WTC11 (cell line): ENCODE measurements around the gene RHOBTB3. TPM values are rescaled to one million over a fixed set of nuclear protein-coding genes. Genes with fewer than 3 reads are reported as not detected.

Experiments
- ATAC-seq: fragments of 200-7000 bp; cut with Tn5 transposase; 2 replicates; pipeline ENCODE4 v1.10.0; 2021; ENCODE audit warnings: mild to moderate bottlenecking, moderate library complexity
- CTCF ChIA-PET: fragments of 300-600 bp; sonication (Branson Sonifier 250); formaldehyde crosslinking; loops from one replicate; lab custom pipeline; 2021; ENCODE audit warnings: antibody characterized with exemption; lab: Charles Lee
- POLR2A ChIA-PET: fragments of 350-600 bp; sonication (Branson Sonifier 250); formaldehyde crosslinking; loops from one replicate; lab custom pipeline; 2021; ENCODE audit warnings: antibody characterized with exemption; lab: Charles Lee
- DNase-seq: peaks from one replicate; pipeline ENCODE4 v3.0.0; 2021; ENCODE audit warnings: low spot score
- H3K27ac Mint-ChIP-seq: 2 replicates; pipeline ENCODE4 v1.8.0; 2021; ENCODE audit warnings: mixed read lengths
- H3K27me3 Mint-ChIP-seq: 2 replicates; pipeline ENCODE4 v1.8.0; 2021; ENCODE audit warnings: low read depth, mild to moderate bottlenecking, moderate library complexity, mixed read lengths
- H3K36me3 Mint-ChIP-seq: 2 replicates; pipeline ENCODE4 v1.8.0; 2021; ENCODE audit warnings: mixed read lengths
- H3K4me1 Mint-ChIP-seq: 2 replicates; pipeline ENCODE4 v1.8.0; 2022; ENCODE audit warnings: mixed read lengths
- H3K4me3 Mint-ChIP-seq: 2 replicates; pipeline ENCODE4 v1.8.0; 2021; ENCODE audit warnings: mild to moderate bottlenecking, moderate library complexity, mixed read lengths
- H3K9me3 Mint-ChIP-seq: 2 replicates; pipeline ENCODE4 v1.8.0; 2021; ENCODE audit warnings: mixed read lengths
- ATF2 ChIP-seq: sonication (generic); formaldehyde crosslinking; IDR thresholded peaks from 2 replicates; pipeline ENCODE4 v1.8.1; 2022; ENCODE audit warnings: low read depth, missing genetic modification reagents, borderline replicate concordance
- CBFB ChIP-seq: sonication (generic); formaldehyde crosslinking; IDR thresholded peaks from 2 replicates; pipeline ENCODE4 v1.8.1; 2022; ENCODE audit warnings: mild to moderate bottlenecking, low read depth, missing genetic modification reagents
- CTCF ChIP-seq: fragments of 200-600 bp; IDR thresholded peaks from 2 replicates; pipeline ENCODE4 v1.8.0; 2022; ENCODE audit warnings: antibody characterized with exemption
- ELF4 ChIP-seq: sonication (generic); formaldehyde crosslinking; IDR thresholded peaks from 2 replicates; pipeline ENCODE4 v1.8.1; 2022; ENCODE audit warnings: low read depth, mild to moderate bottlenecking, moderate library complexity, missing genetic modification reagents
- FOXJ3 ChIP-seq: sonication (generic); formaldehyde crosslinking; IDR thresholded peaks from 2 replicates; pipeline ENCODE4 v1.9.0; 2021; ENCODE audit warnings: missing genetic modification reagents, mild to moderate bottlenecking, borderline replicate concordance
- NFATC4 ChIP-seq: fragments of 250-450 bp; sonication (Bioruptor Pico); IDR thresholded peaks from 2 replicates; pipeline ENCODE4 v1.9.0; 2021; ENCODE audit warnings: mild to moderate bottlenecking
- RORB ChIP-seq: fragments of 250-450 bp; sonication (Bioruptor Pico); IDR thresholded peaks from 2 replicates; pipeline ENCODE4 v1.9.0; 2021; ENCODE audit warnings: mild to moderate bottlenecking
- SMAD3 ChIP-seq: sonication (generic); formaldehyde crosslinking; IDR thresholded peaks from 2 replicates; pipeline ENCODE4 v1.8.0; 2022; ENCODE audit warnings: missing genetic modification reagents, mild to moderate bottlenecking, borderline replicate concordance
- TEAD1 ChIP-seq: sonication (generic); formaldehyde crosslinking; IDR thresholded peaks from 2 replicates; pipeline ENCODE4 v1.8.0; 2022; ENCODE audit warnings: mild to moderate bottlenecking, missing genetic modification reagents
- USF2 ChIP-seq: sonication (generic); formaldehyde crosslinking; IDR thresholded peaks from 2 replicates; pipeline ENCODE4 v1.8.1; 2023; ENCODE audit warnings: mild to moderate bottlenecking, missing genetic modification reagents, moderate library complexity
- ZNF138 ChIP-seq: sonication (generic); formaldehyde crosslinking; conservative IDR thresholded peaks from 2 replicates; pipeline ENCODE4 v1.8.1; 2022; ENCODE audit warnings: mild to moderate bottlenecking, moderate library complexity, missing genetic modification reagents
- ZNF219 ChIP-seq: sonication (generic); formaldehyde crosslinking; IDR thresholded peaks from 2 replicates; pipeline ENCODE4 v1.8.0; 2023; ENCODE audit warnings: missing genetic modification reagents, mild to moderate bottlenecking, borderline replicate concordance
- ZNF317 ChIP-seq: sonication (generic); formaldehyde crosslinking; IDR thresholded peaks from 2 replicates; pipeline ENCODE4 v1.8.1; 2023; ENCODE audit warnings: low read depth, mild to moderate bottlenecking, moderate library complexity, missing genetic modification reagents, borderline replicate concordance
- ZNF423 ChIP-seq: fragments of 250-450 bp; sonication (Bioruptor Pico); IDR thresholded peaks from 2 replicates; pipeline ENCODE4 v2.1.2; 2022; ENCODE audit warnings: mild to moderate bottlenecking, moderate library complexity
- total RNA-seq: library from RNA; stranded (reverse); gene quantifications from 3 replicates; pipeline ENCODE4 v1.2.3, GENCODE V29; 2021
- TF ChIP-seq, protein P1 (sequence below): fragments of 250-450 bp; sonication (Bioruptor Pico); IDR thresholded peaks from 2 replicates; pipeline ENCODE4 v2.1.2; 2022; ENCODE audit warnings: mild to moderate bottlenecking, moderate library complexity
- TF ChIP-seq, protein P2 (sequence below): sonication (generic); formaldehyde crosslinking; IDR thresholded peaks from 2 replicates; pipeline ENCODE4 v1.8.0; 2023; ENCODE audit warnings: mild to moderate bottlenecking, missing genetic modification reagents
- TF ChIP-seq, protein P3 (sequence below): sonication (generic); formaldehyde crosslinking; conservative IDR thresholded peaks from 2 replicates; pipeline ENCODE4 v1.8.1; 2023; ENCODE audit warnings: mild to moderate bottlenecking, low read depth, missing genetic modification reagents, moderate library complexity

RHOBTB3 gene
- total RNA-seq, 1 experiment from 2014 or later: 13.8 TPM

DNA sequence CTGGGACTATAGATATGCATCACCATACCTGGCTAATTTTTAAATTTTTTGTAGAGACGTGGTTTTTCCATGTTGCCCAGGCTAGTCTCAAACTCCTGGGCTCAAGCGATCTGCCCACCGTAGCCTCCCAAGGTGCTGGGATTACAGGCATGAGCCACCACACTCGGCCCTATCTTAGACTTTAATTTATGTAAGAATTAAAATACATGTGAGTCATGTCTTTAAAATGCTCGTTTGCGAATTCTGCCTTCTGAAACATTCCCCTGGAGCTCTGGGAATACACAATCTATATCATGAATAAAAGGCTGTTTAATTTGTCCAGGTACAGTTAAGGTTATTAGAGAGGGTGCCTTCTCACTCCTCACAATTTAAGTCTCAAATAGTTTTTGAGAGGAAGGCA is 32.8 kb downstream of the RHOBTB3 start:
- Mint-ChIP-seq H3K9me3 (0 out of 2 replicates have a peak, but pooled peaks cover 3% of the 10 kb centered on the region), H3K36me3 (no peaks in the 10 kb centered on the region), H3K4me3 (no peak overlapping the region), H3K27me3 (no peaks in the 10 kb centered on the region), H3K4me1 (no peaks in the 10 kb centered on the region), H3K27ac (no peak overlapping the region)
- TF ChIP-seq ELF4 (CRISPR knock-in tag): no peak
- TF ChIP-seq, protein P1, sequence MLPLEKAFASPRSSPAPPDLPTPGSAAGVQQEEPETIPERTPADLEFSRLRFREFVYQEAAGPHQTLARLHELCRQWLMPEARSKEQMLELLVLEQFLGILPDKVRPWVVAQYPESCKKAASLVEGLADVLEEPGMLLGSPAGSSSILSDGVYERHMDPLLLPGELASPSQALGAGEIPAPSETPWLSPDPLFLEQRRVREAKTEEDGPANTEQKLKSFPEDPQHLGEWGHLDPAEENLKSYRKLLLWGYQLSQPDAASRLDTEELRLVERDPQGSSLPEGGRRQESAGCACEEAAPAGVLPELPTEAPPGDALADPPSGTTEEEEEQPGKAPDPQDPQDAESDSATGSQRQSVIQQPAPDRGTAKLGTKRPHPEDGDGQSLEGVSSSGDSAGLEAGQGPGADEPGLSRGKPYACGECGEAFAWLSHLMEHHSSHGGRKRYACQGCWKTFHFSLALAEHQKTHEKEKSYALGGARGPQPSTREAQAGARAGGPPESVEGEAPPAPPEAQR (CRISPR knock-in tag): no peak
- no peak for TF ChIP-seq NFATC4 (CRISPR knock-in tag)
- no peak for TF ChIP-seq USF2 (CRISPR knock-in tag)
- TF ChIP-seq, protein P2, sequence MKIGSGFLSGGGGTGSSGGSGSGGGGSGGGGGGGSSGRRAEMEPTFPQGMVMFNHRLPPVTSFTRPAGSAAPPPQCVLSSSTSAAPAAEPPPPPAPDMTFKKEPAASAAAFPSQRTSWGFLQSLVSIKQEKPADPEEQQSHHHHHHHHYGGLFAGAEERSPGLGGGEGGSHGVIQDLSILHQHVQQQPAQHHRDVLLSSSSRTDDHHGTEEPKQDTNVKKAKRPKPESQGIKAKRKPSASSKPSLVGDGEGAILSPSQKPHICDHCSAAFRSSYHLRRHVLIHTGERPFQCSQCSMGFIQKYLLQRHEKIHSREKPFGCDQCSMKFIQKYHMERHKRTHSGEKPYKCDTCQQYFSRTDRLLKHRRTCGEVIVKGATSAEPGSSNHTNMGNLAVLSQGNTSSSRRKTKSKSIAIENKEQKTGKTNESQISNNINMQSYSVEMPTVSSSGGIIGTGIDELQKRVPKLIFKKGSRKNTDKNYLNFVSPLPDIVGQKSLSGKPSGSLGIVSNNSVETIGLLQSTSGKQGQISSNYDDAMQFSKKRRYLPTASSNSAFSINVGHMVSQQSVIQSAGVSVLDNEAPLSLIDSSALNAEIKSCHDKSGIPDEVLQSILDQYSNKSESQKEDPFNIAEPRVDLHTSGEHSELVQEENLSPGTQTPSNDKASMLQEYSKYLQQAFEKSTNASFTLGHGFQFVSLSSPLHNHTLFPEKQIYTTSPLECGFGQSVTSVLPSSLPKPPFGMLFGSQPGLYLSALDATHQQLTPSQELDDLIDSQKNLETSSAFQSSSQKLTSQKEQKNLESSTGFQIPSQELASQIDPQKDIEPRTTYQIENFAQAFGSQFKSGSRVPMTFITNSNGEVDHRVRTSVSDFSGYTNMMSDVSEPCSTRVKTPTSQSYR (CRISPR knock-in tag): no peak
- no peak for TF ChIP-seq TEAD1 (CRISPR knock-in tag)
- no peak for TF ChIP-seq CBFB (CRISPR knock-in tag)
- TF ChIP-seq ZNF219 (CRISPR knock-in tag): no peak
- no peak for TF ChIP-seq CTCF
- no peak for TF ChIP-seq ATF2
- no peak for TF ChIP-seq RORB (CRISPR knock-in tag)
- TF ChIP-seq, protein P3, sequence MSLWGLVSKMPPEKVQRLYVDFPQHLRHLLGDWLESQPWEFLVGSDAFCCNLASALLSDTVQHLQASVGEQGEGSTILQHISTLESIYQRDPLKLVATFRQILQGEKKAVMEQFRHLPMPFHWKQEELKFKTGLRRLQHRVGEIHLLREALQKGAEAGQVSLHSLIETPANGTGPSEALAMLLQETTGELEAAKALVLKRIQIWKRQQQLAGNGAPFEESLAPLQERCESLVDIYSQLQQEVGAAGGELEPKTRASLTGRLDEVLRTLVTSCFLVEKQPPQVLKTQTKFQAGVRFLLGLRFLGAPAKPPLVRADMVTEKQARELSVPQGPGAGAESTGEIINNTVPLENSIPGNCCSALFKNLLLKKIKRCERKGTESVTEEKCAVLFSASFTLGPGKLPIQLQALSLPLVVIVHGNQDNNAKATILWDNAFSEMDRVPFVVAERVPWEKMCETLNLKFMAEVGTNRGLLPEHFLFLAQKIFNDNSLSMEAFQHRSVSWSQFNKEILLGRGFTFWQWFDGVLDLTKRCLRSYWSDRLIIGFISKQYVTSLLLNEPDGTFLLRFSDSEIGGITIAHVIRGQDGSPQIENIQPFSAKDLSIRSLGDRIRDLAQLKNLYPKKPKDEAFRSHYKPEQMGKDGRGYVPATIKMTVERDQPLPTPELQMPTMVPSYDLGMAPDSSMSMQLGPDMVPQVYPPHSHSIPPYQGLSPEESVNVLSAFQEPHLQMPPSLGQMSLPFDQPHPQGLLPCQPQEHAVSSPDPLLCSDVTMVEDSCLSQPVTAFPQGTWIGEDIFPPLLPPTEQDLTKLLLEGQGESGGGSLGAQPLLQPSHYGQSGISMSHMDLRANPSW (CRISPR knock-in tag): no peak
- no peak for TF ChIP-seq SMAD3 (CRISPR knock-in tag)
- no peak for TF ChIP-seq ZNF423
- no peak for TF ChIP-seq ZNF317 (CRISPR knock-in tag)
- no peak for TF ChIP-seq ZNF138 (CRISPR knock-in tag)
- no peak for TF ChIP-seq FOXJ3 (CRISPR knock-in tag)
- CTCF ChIA-PET: no interaction called here
- ATAC-seq (no peak), DNase-seq (no peak)
- POLR2A ChIA-PET: no interaction called here
